Neutrophil (primary cell): ENCODE measurements around the gene AKAP4.

ENCODE experiments used
- H3K27ac ChIP-seq: fragments of 200-600 bp; sonication (generic); 2 replicates; pipeline ENCODE4 v1.5.1; 2016; ENCODE audit warnings: mild to moderate bottlenecking, moderate library complexity
- H3K27me3 ChIP-seq: fragments of 200-600 bp; sonication (generic); 2 replicates; pipeline ENCODE4 v1.6.0; 2016; ENCODE audit warnings: mild to moderate bottlenecking
- H3K36me3 ChIP-seq: fragments of 200-600 bp; sonication (generic); 2 replicates; pipeline ENCODE4 v1.5.1; 2017
- H3K4me1 ChIP-seq, 2 experiments: fragments of 200-600 bp in 1 of 2; sonication (generic) in 1 of 2; 1 replicate in 1 of 2; 2 replicates in 1 of 2; pipeline versions ENCODE4 v1.5.1 to v1.6.1; 2013 to 2016; ENCODE audit warnings: low read depth in 1 of 2, low read length in 1 of 2, mild to moderate bottlenecking in 1 of 2, moderate library complexity in 1 of 2; ENCODE audit not compliant: control insufficient read depth in 1 of 2, insufficient read depth in 1 of 2
- H3K4me3 ChIP-seq, 2 experiments: fragments of 200-600 bp in 1 of 2; sonication (generic) in 1 of 2; 1 replicate in 1 of 2; 2 replicates in 1 of 2; pipeline ENCODE4 v1.5.1; 2013 to 2016; ENCODE audit warnings: low read depth in 1 of 2, low read length in 1 of 2, mild to moderate bottlenecking in 1 of 2, moderate library complexity in 1 of 2
- H3K9me3 ChIP-seq: fragments of 200-600 bp; sonication (generic); 2 replicates; pipeline ENCODE4 v1.5.1; 2016
- TF ChIP-seq, protein P1 (sequence below): fragments of 200-600 bp; sonication (generic); IDR thresholded peaks from 2 replicates; pipeline ENCODE4 v1.5.1; 2016; ENCODE audit warnings: antibody characterized with exemption

Gene AKAP4, protein sequence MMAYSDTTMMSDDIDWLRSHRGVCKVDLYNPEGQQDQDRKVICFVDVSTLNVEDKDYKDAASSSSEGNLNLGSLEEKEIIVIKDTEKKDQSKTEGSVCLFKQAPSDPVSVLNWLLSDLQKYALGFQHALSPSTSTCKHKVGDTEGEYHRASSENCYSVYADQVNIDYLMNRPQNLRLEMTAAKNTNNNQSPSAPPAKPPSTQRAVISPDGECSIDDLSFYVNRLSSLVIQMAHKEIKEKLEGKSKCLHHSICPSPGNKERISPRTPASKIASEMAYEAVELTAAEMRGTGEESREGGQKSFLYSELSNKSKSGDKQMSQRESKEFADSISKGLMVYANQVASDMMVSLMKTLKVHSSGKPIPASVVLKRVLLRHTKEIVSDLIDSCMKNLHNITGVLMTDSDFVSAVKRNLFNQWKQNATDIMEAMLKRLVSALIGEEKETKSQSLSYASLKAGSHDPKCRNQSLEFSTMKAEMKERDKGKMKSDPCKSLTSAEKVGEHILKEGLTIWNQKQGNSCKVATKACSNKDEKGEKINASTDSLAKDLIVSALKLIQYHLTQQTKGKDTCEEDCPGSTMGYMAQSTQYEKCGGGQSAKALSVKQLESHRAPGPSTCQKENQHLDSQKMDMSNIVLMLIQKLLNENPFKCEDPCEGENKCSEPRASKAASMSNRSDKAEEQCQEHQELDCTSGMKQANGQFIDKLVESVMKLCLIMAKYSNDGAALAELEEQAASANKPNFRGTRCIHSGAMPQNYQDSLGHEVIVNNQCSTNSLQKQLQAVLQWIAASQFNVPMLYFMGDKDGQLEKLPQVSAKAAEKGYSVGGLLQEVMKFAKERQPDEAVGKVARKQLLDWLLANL

DNA sequence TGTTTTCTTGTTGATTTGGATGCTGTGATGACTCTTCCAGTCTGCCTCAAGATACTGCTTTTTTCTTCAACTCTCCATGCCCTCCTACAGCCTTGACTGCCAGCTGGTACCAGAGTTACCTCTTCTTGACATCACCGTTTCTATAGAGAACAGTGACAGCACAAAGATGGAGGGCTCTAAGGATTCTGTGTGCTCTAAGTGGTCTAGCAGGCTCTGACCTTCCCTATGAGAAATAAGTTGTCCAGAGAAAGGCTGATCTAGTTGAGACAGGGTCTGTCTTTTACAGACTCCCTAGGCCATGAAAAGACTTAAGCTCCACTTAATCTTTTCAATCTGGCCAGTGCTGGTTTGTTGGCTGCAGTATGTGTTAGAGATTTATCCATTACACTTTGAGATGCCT is at the start of gene AKAP4:
TSS of gene AKAP4 (minus strand) at position 101 of the 400 bp plus-strand sequence. CDS start 118 bp downstream, outside the sequence.
- TF ChIP-seq, protein P1, sequence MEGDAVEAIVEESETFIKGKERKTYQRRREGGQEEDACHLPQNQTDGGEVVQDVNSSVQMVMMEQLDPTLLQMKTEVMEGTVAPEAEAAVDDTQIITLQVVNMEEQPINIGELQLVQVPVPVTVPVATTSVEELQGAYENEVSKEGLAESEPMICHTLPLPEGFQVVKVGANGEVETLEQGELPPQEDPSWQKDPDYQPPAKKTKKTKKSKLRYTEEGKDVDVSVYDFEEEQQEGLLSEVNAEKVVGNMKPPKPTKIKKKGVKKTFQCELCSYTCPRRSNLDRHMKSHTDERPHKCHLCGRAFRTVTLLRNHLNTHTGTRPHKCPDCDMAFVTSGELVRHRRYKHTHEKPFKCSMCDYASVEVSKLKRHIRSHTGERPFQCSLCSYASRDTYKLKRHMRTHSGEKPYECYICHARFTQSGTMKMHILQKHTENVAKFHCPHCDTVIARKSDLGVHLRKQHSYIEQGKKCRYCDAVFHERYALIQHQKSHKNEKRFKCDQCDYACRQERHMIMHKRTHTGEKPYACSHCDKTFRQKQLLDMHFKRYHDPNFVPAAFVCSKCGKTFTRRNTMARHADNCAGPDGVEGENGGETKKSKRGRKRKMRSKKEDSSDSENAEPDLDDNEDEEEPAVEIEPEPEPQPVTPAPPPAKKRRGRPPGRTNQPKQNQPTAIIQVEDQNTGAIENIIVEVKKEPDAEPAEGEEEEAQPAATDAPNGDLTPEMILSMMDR, result no peak
- Histone ChIP-seq H3K27ac (no peak within 1 kb of the TSS), H3K9me3 (no peaks in the 10 kb centered on the region), H3K36me3 (no peaks in the 10 kb centered on the region), H3K4me1 (no peaks in the 10 kb centered on the region), H3K27me3 (no peaks in the 10 kb centered on the region), H3K4me3 (no peak within 1 kb of the TSS)

DNA sequence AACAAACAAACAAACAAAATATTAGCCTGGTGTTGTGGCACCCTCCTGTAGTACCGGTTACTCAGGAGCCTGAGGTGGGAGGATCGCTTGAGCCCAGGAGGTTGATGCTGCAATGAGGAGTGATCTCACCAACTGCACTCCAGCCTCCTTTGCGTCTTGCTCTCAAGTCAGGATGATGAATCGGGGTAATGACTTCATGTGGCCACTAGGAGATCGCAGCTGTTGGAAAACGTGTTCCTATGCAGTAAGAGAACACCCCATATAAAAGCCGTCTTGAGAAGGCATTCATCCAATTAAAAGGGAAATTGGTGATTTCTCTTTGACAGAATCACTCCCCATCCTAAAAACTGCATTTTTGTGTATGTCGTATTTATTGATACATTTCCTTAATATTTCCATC is 10.7 kb upstream of the AKAP4 start:
- no peaks in the 10 kb centered on the region for H3K27me3 ChIP-seq
- H3K9me3 ChIP-seq, result no peaks in the 10 kb centered on the region
- no peaks in the 10 kb centered on the region for H3K4me1 ChIP-seq
- no peak overlapping the region for H3K27ac ChIP-seq
- TF ChIP-seq, protein P1, result no peak
- no peaks in the 10 kb centered on the region for H3K36me3 ChIP-seq
- H3K4me3 ChIP-seq, result no peak overlapping the region

DNA sequence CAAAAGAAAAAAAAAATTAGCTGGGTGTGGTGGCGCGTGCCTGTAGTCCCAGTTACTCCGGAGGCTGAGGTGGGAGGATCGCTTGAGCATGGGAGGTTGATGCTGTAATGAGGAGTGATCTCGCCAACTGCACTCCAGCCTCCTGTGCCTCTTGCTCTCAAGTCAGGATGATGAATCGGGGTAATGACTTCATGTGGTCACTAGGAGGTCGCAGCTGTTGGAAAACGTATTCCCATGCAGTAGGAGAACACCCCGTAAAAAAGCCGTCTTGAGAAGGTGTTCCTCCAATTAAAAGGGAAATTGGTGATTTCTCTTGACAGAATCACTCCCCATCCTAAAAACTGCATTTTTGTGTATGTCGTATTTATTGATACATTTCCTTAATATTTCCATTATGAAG is 5.9 kb upstream of the AKAP4 start:
- TF ChIP-seq, protein P1, result no peak
- H3K4me3 ChIP-seq, result no peak overlapping the region
- H3K27me3 ChIP-seq, result no peaks in the 10 kb centered on the region
- H3K9me3 ChIP-seq, result no peaks in the 10 kb centered on the region
- no peak overlapping the region for H3K27ac ChIP-seq
- no peaks in the 10 kb centered on the region for H3K4me1 ChIP-seq
- H3K36me3 ChIP-seq, result no peaks in the 10 kb centered on the region

DNA sequence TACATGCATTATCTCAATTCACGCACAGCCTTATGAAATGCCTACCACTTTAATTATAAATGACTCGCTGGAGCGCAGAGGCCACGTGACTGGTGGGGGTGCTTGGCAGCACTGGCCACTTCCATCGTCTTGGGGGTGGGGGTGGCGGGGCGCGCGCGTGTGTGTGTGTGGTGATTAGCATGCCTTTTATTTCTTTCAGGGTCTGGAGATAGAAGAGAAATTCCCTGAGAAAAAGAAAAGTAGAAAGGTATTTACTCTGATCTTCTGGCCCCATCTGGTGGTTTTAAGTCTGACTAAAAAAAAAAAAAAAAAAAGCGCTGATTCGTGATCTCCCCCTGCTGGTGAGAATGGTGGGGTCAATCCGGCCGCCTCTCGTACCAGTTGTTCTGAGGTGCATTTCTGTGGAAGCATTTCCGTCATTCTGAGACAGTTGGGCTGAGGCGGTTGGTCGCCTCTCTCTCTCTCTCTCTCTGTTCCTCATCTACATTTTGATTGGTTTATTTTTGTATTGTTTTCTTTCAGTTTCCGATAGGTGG is 3.6 kb upstream of the AKAP4 start, which contains the start of gene CCNB3:
TSS of gene CCNB3 (plus strand) at position 402 of the 536 bp plus-strand sequence. CDS start 80,399 bp downstream, outside the sequence.
- Histone ChIP-seq H3K4me3 (peak within 1 kb of the TSS in 1 of 2 experiments; percentile 12), H3K4me1 (no peaks in the 10 kb centered on the region), H3K27ac (no peak within 1 kb of the TSS), H3K27me3 (no peaks in the 10 kb centered on the region), H3K9me3 (no peaks in the 10 kb centered on the region), H3K36me3 (no peaks in the 10 kb centered on the region)
- TF ChIP-seq, protein P1, result no peak

DNA sequence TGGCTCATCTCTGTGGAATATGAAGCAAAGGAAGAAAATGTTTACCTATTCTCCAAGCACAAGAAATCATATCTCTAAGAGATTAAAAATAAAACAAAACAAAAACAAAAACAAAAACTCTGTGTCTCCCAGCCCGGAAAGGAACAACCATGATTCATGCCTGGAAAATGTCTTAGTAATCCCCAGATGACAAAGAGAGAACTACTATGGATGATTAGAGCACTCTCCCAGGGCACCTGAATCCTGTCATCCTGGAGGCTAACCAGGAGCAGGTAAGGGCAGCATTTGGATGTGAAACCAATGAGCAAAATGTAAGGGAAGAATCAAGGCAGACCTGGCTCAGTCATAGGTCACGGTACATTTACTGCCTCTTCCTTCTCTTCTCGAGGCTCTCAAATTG is 1.7 kb upstream of the AKAP4 start:
- H3K27me3 ChIP-seq, result no peaks in the 10 kb centered on the region
- H3K36me3 ChIP-seq, result no peaks in the 10 kb centered on the region
- H3K4me1 ChIP-seq, result no peaks in the 10 kb centered on the region
- no peak overlapping the region for H3K27ac ChIP-seq
- H3K9me3 ChIP-seq, result no peaks in the 10 kb centered on the region
- TF ChIP-seq, protein P1, result no peak
- no peak overlapping the region for H3K4me3 ChIP-seq
